ENCODE measurements around the gene LRTM2.

The LRTM2 gene

GRCh38 chr12:1880876-1881275 is 60.5 kb downstream of the LRTM2 start:
- Histone ChIP-seq H3K36me3 (ENCODE audit: control insufficient read depth, insufficient read depth, low read length) (no peaks in the 10 kb centered on the region), H3K27me3 (replicated peaks; ENCODE audit: control insufficient read depth, insufficient read depth, low read length) (no peaks in the 10 kb centered on the region; the same call in 1 of the 2 replicates), H3K4me3 (replicated peaks; ENCODE audit: low read depth, low read length) (no peak overlapping the region)
- no peak for TF ChIP-seq CTCF (IDR thresholded peaks at IDR 0.05; ENCODE audit: insufficient read depth, low read length, poor library complexity, severe bottlenecking)
- DNase-seq (ENCODE audit: extremely low read depth, insufficient read length) = no peak

GRCh38 chr12:1881301-1881700 is 60.9 kb downstream of the LRTM2 start:
- H3K27me3 ChIP-seq (replicated peaks; ENCODE audit: control insufficient read depth, insufficient read depth, low read length) = no peaks in the 10 kb centered on the region; the same call in 1 of the 2 replicates
- TF ChIP-seq CTCF (IDR thresholded peaks at IDR 0.05; ENCODE audit: insufficient read depth, low read length, poor library complexity, severe bottlenecking) = no peak
- no peak overlapping the region for H3K4me3 ChIP-seq (replicated peaks; ENCODE audit: low read depth, low read length)
- no peak for DNase-seq (ENCODE audit: extremely low read depth, insufficient read length)
- H3K36me3 ChIP-seq (ENCODE audit: control insufficient read depth, insufficient read depth, low read length) = no peaks in the 10 kb centered on the region

- no peaks in the 10 kb centered on the region; the same call in 1 of the 2 replicates for H3K27me3 ChIP-seq (replicated peaks; ENCODE audit: control insufficient read depth, insufficient read depth, low read length)
- DNase-seq (ENCODE audit: extremely low read depth, insufficient read length) = no peak
- no peaks in the 10 kb centered on the region for H3K36me3 ChIP-seq (ENCODE audit: control insufficient read depth, insufficient read depth, low read length)
- H3K4me3 ChIP-seq (replicated peaks; ENCODE audit: low read depth, low read length) = no peak overlapping the region
- TF ChIP-seq CTCF (IDR thresholded peaks at IDR 0.05; ENCODE audit: insufficient read depth, low read length, poor library complexity, severe bottlenecking) = no peak
Observed at GRCh38 chr12:1881936-1882335, 61.6 kb downstream of the LRTM2 start.

GRCh38 chr12:1882405-1882804 is 62.0 kb downstream of the LRTM2 start:
- DNase-seq (ENCODE audit: extremely low read depth, insufficient read length) = no peak
- TF ChIP-seq CTCF (IDR thresholded peaks at IDR 0.05; ENCODE audit: insufficient read depth, low read length, poor library complexity, severe bottlenecking) = no peak
- Histone ChIP-seq H3K36me3 (ENCODE audit: control insufficient read depth, insufficient read depth, low read length) (no peaks in the 10 kb centered on the region), H3K27me3 (replicated peaks; ENCODE audit: control insufficient read depth, insufficient read depth, low read length) (no peaks in the 10 kb centered on the region; the same call in 1 of the 2 replicates), H3K4me3 (replicated peaks; ENCODE audit: low read depth, low read length) (no peak overlapping the region)

GRCh38 chr12:1882850-1883470 is 62.6 kb downstream of the LRTM2 start:
- H3K4me3 ChIP-seq (replicated peaks; ENCODE audit: low read depth, low read length) = no peak overlapping the region
- TF ChIP-seq CTCF (IDR thresholded peaks at IDR 0.05; ENCODE audit: insufficient read depth, low read length, poor library complexity, severe bottlenecking) = no peak
- DNase-seq (ENCODE audit: extremely low read depth, insufficient read length) = no peak
- H3K27me3 ChIP-seq (replicated peaks; ENCODE audit: control insufficient read depth, insufficient read depth, low read length) = no peaks in the 10 kb centered on the region; the same call in 1 of the 2 replicates
- no peaks in the 10 kb centered on the region for H3K36me3 ChIP-seq (ENCODE audit: control insufficient read depth, insufficient read depth, low read length)

- no peak overlapping the region for H3K4me3 ChIP-seq (replicated peaks; ENCODE audit: low read depth, low read length)
- TF ChIP-seq CTCF (IDR thresholded peaks at IDR 0.05; ENCODE audit: insufficient read depth, low read length, poor library complexity, severe bottlenecking) = no peak
- no peak for DNase-seq (ENCODE audit: extremely low read depth, insufficient read length)
- H3K27me3 ChIP-seq (replicated peaks; ENCODE audit: control insufficient read depth, insufficient read depth, low read length) = no peaks in the 10 kb centered on the region
- no peaks in the 10 kb centered on the region for H3K36me3 ChIP-seq (ENCODE audit: control insufficient read depth, insufficient read depth, low read length)
Observed at GRCh38 chr12:1883513-1883912, 63.1 kb downstream of the LRTM2 start.
